ENCODE measurements around the gene CYP46A1.

DNA sequence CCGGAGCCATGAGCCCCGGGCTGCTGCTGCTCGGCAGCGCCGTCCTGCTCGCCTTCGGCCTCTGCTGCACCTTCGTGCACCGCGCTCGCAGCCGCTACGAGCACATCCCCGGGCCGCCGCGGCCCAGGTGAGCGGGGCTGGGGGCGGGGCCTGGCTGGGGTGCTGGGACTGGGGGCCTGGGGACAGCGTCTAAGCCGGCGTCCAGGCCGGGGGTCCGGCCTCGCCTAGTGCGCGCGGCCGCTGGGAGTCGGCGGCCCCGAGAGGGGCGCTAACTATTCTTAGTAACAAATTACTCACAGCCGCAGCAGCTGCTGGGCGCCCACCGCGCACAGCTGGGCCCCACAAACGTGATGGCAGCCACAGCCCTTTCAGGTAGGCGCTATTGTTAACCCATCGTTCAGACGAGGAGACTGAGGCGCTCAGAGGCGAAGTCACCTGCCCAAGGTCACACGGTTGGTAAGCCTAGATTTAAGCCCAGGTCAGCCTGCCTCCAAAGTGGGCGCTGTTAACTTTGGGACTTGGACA, 374 bp downstream of the CYP46A1 start:
- TF ChIP-seq, protein P1, sequence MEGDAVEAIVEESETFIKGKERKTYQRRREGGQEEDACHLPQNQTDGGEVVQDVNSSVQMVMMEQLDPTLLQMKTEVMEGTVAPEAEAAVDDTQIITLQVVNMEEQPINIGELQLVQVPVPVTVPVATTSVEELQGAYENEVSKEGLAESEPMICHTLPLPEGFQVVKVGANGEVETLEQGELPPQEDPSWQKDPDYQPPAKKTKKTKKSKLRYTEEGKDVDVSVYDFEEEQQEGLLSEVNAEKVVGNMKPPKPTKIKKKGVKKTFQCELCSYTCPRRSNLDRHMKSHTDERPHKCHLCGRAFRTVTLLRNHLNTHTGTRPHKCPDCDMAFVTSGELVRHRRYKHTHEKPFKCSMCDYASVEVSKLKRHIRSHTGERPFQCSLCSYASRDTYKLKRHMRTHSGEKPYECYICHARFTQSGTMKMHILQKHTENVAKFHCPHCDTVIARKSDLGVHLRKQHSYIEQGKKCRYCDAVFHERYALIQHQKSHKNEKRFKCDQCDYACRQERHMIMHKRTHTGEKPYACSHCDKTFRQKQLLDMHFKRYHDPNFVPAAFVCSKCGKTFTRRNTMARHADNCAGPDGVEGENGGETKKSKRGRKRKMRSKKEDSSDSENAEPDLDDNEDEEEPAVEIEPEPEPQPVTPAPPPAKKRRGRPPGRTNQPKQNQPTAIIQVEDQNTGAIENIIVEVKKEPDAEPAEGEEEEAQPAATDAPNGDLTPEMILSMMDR (IDR thresholded peaks at IDR 0.05; ENCODE audit: insufficient read depth, low read length) = no peak
- TF ChIP-seq POLR2AphosphoS5 (IDR thresholded peaks at IDR 0.05; ENCODE audit: low read depth) (no peak), GABPA (IDR thresholded peaks at IDR 0.05; ENCODE audit: low read depth) (no peak)
- TF ChIP-seq, protein P2, sequence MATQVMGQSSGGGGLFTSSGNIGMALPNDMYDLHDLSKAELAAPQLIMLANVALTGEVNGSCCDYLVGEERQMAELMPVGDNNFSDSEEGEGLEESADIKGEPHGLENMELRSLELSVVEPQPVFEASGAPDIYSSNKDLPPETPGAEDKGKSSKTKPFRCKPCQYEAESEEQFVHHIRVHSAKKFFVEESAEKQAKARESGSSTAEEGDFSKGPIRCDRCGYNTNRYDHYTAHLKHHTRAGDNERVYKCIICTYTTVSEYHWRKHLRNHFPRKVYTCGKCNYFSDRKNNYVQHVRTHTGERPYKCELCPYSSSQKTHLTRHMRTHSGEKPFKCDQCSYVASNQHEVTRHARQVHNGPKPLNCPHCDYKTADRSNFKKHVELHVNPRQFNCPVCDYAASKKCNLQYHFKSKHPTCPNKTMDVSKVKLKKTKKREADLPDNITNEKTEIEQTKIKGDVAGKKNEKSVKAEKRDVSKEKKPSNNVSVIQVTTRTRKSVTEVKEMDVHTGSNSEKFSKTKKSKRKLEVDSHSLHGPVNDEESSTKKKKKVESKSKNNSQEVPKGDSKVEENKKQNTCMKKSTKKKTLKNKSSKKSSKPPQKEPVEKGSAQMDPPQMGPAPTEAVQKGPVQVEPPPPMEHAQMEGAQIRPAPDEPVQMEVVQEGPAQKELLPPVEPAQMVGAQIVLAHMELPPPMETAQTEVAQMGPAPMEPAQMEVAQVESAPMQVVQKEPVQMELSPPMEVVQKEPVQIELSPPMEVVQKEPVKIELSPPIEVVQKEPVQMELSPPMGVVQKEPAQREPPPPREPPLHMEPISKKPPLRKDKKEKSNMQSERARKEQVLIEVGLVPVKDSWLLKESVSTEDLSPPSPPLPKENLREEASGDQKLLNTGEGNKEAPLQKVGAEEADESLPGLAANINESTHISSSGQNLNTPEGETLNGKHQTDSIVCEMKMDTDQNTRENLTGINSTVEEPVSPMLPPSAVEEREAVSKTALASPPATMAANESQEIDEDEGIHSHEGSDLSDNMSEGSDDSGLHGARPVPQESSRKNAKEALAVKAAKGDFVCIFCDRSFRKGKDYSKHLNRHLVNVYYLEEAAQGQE (IDR thresholded peaks at IDR 0.05; ENCODE audit: insufficient replicate concordance, low read depth) = no peak
